Activated naive CD4-positive, alpha-beta T cell treated with anti-CD3 and anti-CD28 coated beads for 36 hours (primary cell): ENCODE data around the gene SGSH. TPM values are rescaled to one million over a fixed set of nuclear protein-coding genes. Genes with fewer than 3 reads are reported as not detected.
"Not testable (repeated sequence)": the region's sequence is repeated elsewhere in the genome, so short reads cannot be mapped to it uniquely, and the experiment has no call there.

Experiments used
- CTCF ChIA-PET: fragments of 350-600 bp; sonication (Branson Sonifier 250); formaldehyde crosslinking; loops from one replicate; lab custom pipeline; 2021; ENCODE audit warnings: antibody characterized with exemption; lab: Charles Lee
- DNase-seq: peaks from one replicate; pipeline ENCODE4 v3.0.0-alpha.2; 2020
- H3K27ac Mint-ChIP-seq: one replicate; pipeline ENCODE4 v1.8.0; 2021; ENCODE audit warnings: mild to moderate bottlenecking, mixed read lengths
- H3K27me3 Mint-ChIP-seq: one replicate; pipeline ENCODE4 v1.8.0; 2021; ENCODE audit warnings: low read depth, mixed read lengths
- H3K36me3 Mint-ChIP-seq: one replicate; pipeline ENCODE4 v1.8.0; 2021; ENCODE audit warnings: low read depth, mixed read lengths
- H3K4me1 Mint-ChIP-seq: one replicate; pipeline ENCODE4 v1.8.0; 2021; ENCODE audit warnings: low read depth, mixed read lengths
- H3K4me3 Mint-ChIP-seq: one replicate; pipeline ENCODE4 v1.8.0; 2021; ENCODE audit warnings: mild to moderate bottlenecking, moderate library complexity, mixed read lengths
- H3K9me3 Mint-ChIP-seq: one replicate; pipeline ENCODE4 v1.8.0; 2021; ENCODE audit warnings: mixed read lengths
- intact Hi-C: fragments of 100-400 bp; cut with micrococcal nuclease; formaldehyde crosslinking; loops from one replicate; pipeline ENCODE4 v1.15.1; 2023
- total RNA-seq, 2 experiments: library from RNA; stranded (reverse); gene quantifications; one replicate each; pipeline ENCODE4 v1.2.3, GENCODE V29; 2021

Gene SGSH
- total RNA-seq, 2 experiments from 2014 or later = 30.3 to 32.1 TPM

DNA sequence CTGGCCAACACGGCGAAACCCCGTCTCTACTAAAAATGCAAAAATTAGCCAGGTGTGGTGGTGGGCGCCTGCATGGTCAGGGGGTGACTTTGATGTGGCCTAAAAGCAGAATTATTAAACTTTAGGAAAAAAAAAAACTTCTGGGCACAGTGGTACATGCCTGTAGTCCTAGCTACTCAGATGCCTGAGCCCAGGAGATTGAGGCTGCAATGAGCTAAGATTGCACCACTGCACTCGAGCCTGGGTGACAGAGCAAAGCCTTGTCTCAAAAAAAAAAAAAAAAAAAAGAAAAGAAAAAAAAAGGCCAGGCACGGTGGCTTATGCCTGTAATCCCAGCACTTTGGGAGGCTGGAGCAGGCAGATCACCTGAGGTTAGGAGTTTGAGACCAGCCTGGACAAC lies 20.8 kb downstream of the SGSH start:
- intact Hi-C loops = loop anchor here (5.0 kb wide), 1 partner anchor 163 kb away; no protein-coding TSS in a partner anchor
- not testable (repeated sequence) for H3K36me3 Mint-ChIP-seq, H3K4me1 Mint-ChIP-seq, DNase-seq, H3K27ac Mint-ChIP-seq, H3K27me3 Mint-ChIP-seq, H3K9me3 Mint-ChIP-seq, H3K4me3 Mint-ChIP-seq
- CTCF ChIA-PET = interaction anchor here (0.6 kb wide), 1 partner anchor 53 kb away, joined by 3 read pairs; no protein-coding TSS in a partner anchor

DNA sequence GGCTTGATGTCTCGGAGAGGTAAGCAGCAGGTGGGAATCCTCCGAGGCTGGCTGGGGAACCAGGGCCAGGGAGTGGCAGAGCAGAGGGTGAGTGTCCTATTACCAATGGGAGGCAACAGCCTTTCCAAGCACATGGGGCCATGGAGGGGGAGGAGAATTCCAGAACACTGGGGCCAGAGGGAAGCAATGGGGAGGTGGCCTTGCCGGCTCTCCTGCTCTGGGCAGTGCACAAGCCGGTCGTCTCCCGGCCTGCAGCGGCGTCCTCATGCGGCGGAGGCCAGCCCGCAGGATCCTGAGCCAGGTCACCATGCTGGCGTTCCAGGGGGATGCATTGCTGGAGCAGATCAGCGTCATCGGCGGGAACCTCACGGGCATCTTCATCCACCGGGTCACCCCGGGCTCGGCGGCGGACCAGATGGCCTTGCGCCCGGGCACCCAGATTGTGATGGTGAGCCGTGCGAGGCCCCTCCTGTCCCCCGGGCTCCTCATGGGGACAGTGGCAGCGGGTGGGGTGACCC lies 21.9 kb downstream of the SGSH start:
- intact Hi-C loops = loop anchor here (5.0 kb wide), 1 partner anchor 164 kb away; no protein-coding TSS in a partner anchor
- no peaks in the 10 kb centered on the region for H3K27me3 Mint-ChIP-seq
- DNase-seq = no peak
- no peak overlapping the region for H3K4me3 Mint-ChIP-seq
- CTCF ChIA-PET = no interaction called here
- H3K9me3 Mint-ChIP-seq = no peaks in the 10 kb centered on the region
- H3K4me1 Mint-ChIP-seq = no peaks in the 10 kb centered on the region
- H3K27ac Mint-ChIP-seq = no peak overlapping the region
- no peaks in the 10 kb centered on the region for H3K36me3 Mint-ChIP-seq

DNA sequence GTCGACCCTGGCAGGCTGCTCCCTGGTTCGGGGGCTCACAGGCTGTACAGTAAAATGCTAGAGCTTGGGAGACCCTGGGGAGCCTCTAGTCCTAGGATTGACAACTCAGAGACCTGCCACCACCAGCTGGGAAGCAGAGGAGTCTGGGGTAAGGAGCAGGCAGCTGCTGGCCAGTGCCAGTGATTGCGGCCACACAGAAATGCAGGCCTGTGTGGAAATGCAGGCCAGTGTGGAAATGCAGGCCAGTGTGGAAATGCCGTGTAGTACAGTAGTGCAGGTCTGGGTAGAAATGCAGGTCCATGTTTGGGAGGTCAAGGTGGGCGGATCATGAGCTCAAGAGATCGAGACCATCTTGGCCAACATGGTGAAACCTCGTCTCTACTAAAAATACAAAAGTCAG lies 23.5 kb downstream of the SGSH start:
- Mint-ChIP-seq H3K36me3 (no peaks in the 10 kb centered on the region), H3K27ac (no peak overlapping the region), H3K4me3 (no peak overlapping the region), H3K9me3 (no peaks in the 10 kb centered on the region), H3K4me1 (no peaks in the 10 kb centered on the region), H3K27me3 (no peaks in the 10 kb centered on the region)
- DNase-seq = no peak
- CTCF ChIA-PET = interaction anchor here (0.9 to 1.5 kb wide), 12 partner anchors 8 to 166 kb away, joined by 3 to 18 read pairs (median 3); partner anchors contain the start of gene GAA
- intact Hi-C loops = loop anchor here (1.0 to 5.0 kb wide), 3 partner anchors 57 to 218 kb away; partner anchors contain the start of gene ENDOV

DNA sequence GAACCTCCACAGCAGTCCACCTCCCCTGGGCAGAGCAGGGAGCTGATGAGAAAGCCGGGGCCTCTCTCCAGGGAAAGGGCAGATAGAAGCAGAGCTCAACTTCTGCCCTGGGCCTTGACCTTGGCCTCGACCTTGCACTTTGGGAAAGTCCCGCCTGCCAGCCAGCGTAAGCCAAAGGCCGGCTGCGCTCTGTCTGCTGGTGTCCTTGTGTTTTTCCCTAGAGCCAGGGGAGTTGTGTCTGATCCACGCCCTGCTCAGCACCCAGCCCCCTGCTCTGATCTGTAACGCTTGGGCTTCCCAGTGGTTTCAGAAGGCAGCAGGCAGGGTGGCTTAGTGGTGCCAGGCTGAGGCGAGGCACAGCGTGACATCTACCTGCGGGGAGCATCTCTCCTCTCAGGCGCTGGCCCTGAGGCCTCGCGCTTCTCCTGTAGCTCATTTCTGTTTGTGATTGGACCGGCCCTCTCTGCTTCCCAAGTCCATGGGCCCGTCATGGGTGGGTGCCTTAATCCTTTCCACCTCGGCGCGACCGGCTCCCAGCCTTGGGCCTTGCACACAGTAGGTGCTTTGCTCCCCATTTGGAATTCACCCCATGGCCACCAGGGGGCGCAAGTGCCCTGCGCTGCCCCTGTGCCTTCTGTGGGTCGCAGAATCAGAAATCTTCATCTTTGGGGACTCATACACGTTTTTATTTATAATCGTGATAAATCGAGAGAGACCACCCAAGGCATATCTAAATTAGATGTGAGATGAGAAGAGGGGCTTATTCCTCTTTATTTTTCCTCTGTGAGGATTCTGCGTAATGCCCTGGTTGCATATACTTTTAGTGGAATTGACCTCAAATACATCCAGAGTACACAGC lies 24.2 kb downstream of the SGSH start:
- intact Hi-C loops = loop anchor here (1.0 to 5.0 kb wide), 3 partner anchors 57 to 219 kb away; partner anchors contain the start of gene ENDOV
- Mint-ChIP-seq H3K27me3 (no peaks in the 10 kb centered on the region), H3K4me1 (no peaks in the 10 kb centered on the region), H3K36me3 (no peaks in the 10 kb centered on the region), H3K9me3 (no peaks in the 10 kb centered on the region), H3K27ac (no peak overlapping the region), H3K4me3 (no peak overlapping the region)
- CTCF ChIA-PET = interaction anchor here (0.5 to 1.5 kb wide), 26 partner anchors 10 to 189 kb away, joined by 3 to 18 read pairs (median 3); partner anchors contain the start of gene GAA
- peak; percentile 57 for DNase-seq

DNA sequence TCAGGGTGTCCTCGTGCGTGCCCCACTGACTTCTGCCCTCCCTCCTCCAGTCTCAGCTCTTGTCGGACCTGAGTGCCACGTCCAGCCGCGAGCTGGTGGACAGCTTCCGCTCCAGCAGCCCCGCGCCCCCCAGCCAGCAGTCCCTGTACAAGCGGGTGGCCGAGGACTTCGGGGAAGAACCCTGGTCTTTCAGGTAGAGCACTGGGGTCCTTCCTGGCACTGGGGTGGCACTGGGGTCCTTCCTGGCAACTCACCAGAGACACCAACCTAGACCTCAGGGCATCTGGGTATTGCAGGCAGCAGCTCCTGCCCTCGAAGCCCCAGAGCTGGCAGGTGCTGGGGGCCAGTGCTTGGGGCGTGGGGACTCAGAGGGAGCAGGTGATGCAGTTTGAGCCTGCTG lies 25.0 kb downstream of the SGSH start:
- intact Hi-C loops = loop anchor here (5.0 kb wide), 1 partner anchor 167 kb away; no protein-coding TSS in a partner anchor
- no peaks in the 10 kb centered on the region for H3K27me3 Mint-ChIP-seq
- CTCF ChIA-PET = interaction anchor here (0.5 to 1.5 kb wide), 15 partner anchors 9 to 190 kb away, joined by 3 to 11 read pairs (median 3); partner anchors contain the start of gene GAA
- H3K27ac Mint-ChIP-seq = no peak overlapping the region
- no peak overlapping the region for H3K4me3 Mint-ChIP-seq
- no peak for DNase-seq
- no peaks in the 10 kb centered on the region for H3K9me3 Mint-ChIP-seq
- no peaks in the 10 kb centered on the region for H3K4me1 Mint-ChIP-seq
- no peaks in the 10 kb centered on the region for H3K36me3 Mint-ChIP-seq

DNA sequence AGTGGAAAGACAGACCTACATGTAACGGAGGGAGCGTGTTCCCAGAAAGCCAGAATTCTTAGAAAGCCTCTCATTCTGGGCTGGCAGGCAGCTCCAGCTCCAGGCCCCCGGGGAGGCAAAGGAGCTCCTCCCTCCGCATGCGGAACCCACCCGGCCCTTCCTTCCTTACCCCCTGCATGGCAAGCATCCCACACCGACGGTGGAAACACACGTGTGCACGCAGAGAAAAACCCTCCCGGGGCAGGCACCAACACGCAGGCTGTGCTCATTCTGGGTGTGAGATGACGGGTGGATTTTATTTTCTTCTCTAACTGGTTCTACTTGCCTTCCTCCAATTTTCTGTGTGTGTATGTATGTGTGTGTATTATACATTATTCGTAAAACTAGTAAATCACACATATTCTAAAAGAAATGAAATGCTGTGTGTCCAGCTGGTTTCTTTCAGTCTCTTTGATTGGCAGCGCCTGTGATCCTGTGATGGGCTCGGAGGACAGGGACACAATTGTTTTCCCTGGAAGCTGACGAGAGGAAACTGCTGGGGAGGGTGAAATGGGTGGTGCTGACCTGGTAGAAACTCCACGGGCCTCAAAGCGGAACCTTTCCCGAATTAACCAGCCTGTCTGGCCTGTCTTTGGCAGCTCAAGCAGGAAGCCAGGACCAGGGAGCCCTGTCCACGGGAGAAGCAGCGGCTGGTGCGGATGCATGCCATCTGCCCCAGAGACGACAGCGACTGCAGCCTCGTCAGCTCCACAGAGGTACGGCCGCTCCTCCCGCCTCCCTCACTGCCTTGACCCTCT lies 28.1 kb downstream of the SGSH start:
- Mint-ChIP-seq H3K4me1 (no peaks in the 10 kb centered on the region), H3K36me3 (no peaks in the 10 kb centered on the region), H3K9me3 (no peaks in the 10 kb centered on the region), H3K27ac (no peak overlapping the region), H3K4me3 (no peak overlapping the region), H3K27me3 (no peaks in the 10 kb centered on the region)
- CTCF ChIA-PET = interaction anchor here (0.7 to 0.9 kb wide), 2 partner anchors 127 to 197 kb away, joined by 3 to 4 read pairs; no protein-coding TSS in a partner anchor
- DNase-seq = no peak
- intact Hi-C loops = loop anchor here (5.0 kb wide), 1 partner anchor 110 kb away; no protein-coding TSS in a partner anchor

DNA sequence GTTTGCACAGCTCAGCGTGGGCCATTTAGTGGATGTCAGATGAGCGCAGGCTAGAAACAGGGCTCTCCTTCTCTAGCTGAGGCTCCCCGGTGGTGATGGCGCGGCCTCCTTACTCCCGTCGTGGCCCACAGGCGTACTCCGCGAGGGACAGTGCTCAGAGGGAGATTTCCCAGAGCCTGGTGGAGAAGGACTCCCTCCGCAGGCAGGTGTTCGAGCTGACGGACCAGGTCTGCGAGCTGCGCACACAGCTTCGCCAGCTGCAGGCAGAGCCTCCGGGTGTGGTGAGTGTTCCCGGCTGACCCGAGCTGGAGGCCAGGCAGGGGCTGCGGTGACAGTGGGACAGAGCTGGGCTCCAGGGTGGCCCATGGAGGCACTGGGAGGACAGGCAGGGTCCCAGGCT lies 28.9 kb downstream of the SGSH start:
- Mint-ChIP-seq H3K9me3 (no peaks in the 10 kb centered on the region), H3K4me3 (no peak overlapping the region), H3K36me3 (no peaks in the 10 kb centered on the region), H3K4me1 (no peaks in the 10 kb centered on the region), H3K27ac (no peak overlapping the region), H3K27me3 (no peaks in the 10 kb centered on the region)
- intact Hi-C loops = loop anchor here (5.0 kb wide), 1 partner anchor 109 kb away; no protein-coding TSS in a partner anchor
- CTCF ChIA-PET = interaction anchor here (0.7 to 0.9 kb wide), 2 partner anchors 10 to 128 kb away, joined by 3 to 4 read pairs; no protein-coding TSS in a partner anchor
- no peak for DNase-seq

DNA sequence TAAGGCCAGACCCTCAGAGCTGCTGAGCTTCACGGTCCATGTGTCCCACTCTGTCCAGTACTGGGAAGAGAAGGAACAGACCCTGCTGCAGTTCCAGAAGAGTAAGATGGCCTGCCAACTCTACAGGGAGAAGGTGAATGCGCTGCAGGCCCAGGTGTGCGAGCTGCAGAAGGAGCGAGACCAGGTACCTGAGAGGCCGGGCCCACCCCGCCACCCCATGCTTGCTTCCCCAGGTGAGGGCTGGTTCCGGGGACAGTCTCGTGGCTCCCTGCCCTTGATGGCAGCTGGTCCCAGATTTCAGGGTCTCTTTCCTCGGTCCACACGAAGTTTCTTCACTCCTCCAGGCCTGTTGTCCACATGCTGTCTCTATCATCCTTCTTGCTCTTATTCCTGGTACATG lies 29.4 kb downstream of the SGSH start:
- Mint-ChIP-seq H3K9me3 (no peaks in the 10 kb centered on the region), H3K27ac (no peak overlapping the region), H3K4me3 (no peak overlapping the region), H3K36me3 (no peaks in the 10 kb centered on the region), H3K27me3 (no peaks in the 10 kb centered on the region), H3K4me1 (no peaks in the 10 kb centered on the region)
- CTCF ChIA-PET = interaction anchor here (0.7 kb wide), 1 partner anchor 9 kb away, joined by 3 read pairs; no protein-coding TSS in a partner anchor
- intact Hi-C loops = loop anchor here (5.0 kb wide), 1 partner anchor 108 kb away; no protein-coding TSS in a partner anchor
- DNase-seq = no peak

DNA sequence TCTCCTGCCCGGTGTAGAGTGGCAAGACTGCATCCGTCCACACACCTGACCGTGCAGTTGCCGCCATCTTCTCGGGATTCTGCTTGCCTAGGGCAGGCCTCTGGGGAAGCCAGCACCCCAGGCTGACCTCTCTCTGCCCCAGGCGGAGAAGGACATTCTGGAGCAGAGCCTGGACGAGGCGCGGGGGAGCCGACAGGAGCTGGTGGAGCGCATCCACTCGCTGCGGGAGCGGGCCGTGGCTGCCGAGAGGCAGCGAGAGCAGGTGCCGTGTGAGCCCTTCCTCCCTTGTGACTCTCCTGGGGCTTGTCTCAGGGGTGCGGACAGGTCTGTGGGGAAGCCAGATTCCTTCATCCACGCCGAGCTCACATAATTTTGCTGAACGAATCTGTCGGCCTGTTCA lies 30.5 kb downstream of the SGSH start:
- CTCF ChIA-PET = no interaction called here
- no peaks in the 10 kb centered on the region for H3K36me3 Mint-ChIP-seq
- no peak for DNase-seq
- no peaks in the 10 kb centered on the region for H3K9me3 Mint-ChIP-seq
- intact Hi-C loops = loop anchor here (5.0 kb wide), 1 partner anchor 107 kb away; no protein-coding TSS in a partner anchor
- H3K27ac Mint-ChIP-seq = no peak overlapping the region
- no peaks in the 10 kb centered on the region for H3K27me3 Mint-ChIP-seq
- no peak overlapping the region for H3K4me3 Mint-ChIP-seq
- H3K4me1 Mint-ChIP-seq = no peaks in the 10 kb centered on the region

DNA sequence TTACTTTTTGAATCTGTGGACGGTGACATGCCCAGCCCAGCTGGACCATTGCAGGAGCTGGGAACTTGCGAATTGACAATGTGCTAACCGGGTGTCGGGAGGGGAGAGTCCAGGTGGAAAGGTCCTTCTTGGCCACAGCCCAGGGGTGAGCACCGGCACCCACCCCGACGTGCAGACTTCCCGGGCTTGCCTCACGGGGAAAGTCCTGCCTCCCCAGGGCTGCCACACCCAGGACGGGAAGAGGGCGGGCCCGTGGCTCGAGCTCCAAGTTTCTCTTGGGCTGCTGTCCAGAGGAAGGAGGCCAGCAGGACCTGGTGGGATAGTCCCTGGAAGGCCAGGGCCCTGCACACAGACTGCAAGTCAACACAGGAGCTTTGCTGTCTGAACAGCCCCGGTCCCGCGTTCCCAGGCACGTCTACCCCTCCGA lies 32.6 kb downstream of the SGSH start:
- Mint-ChIP-seq H3K4me1 (no peaks in the 10 kb centered on the region), H3K4me3 (no peak overlapping the region), H3K27ac (no peak overlapping the region), H3K9me3 (no peaks in the 10 kb centered on the region), H3K36me3 (no peaks in the 10 kb centered on the region), H3K27me3 (no peaks in the 10 kb centered on the region)
- no peak for DNase-seq
- CTCF ChIA-PET = interaction anchor here (1.3 kb wide), 1 partner anchor 64 kb away, joined by 3 read pairs; no protein-coding TSS in a partner anchor
- intact Hi-C loops = no loop called here

DNA sequence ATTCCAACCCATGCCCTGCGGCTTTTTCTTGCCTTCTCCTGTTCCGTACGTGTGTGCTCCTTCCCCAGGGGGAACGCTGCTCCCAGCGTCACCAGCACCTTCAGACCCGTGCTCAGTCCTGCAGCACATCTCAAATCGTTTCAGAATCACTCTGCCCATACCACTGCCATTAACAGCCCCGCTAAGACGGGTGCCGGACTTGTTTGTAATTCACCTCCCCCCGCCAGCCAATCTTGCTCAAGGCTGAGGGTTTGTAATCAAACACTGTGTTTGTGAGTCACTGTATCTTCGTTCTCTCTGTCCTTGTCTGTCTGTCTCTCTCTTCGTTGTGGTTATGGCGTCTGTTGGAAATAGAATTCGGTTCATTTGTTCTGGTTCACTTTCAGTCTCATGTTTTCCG lies 33.0 kb downstream of the SGSH start:
- Mint-ChIP-seq H3K4me1 (no peaks in the 10 kb centered on the region), H3K4me3 (no peak overlapping the region), H3K27ac (no peak overlapping the region), H3K27me3 (no peaks in the 10 kb centered on the region), H3K36me3 (no peaks in the 10 kb centered on the region), H3K9me3 (no peaks in the 10 kb centered on the region)
- CTCF ChIA-PET = interaction anchor here (1.3 kb wide), 1 partner anchor 65 kb away, joined by 3 read pairs; no protein-coding TSS in a partner anchor
- DNase-seq = no peak
- intact Hi-C loops = no loop called here
